ENCODE measurements around the gene TGDS.
"Not testable (repeated sequence)": the region's sequence is repeated elsewhere in the genome, so short reads cannot be mapped to it uniquely, and the experiment has no call there.

Gene TGDS, protein sequence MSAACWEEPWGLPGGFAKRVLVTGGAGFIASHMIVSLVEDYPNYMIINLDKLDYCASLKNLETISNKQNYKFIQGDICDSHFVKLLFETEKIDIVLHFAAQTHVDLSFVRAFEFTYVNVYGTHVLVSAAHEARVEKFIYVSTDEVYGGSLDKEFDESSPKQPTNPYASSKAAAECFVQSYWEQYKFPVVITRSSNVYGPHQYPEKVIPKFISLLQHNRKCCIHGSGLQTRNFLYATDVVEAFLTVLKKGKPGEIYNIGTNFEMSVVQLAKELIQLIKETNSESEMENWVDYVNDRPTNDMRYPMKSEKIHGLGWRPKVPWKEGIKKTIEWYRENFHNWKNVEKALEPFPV

GRCh38 chr13:94595950-94596574, at the start of gene TGDS:
Gene TGDS (minus strand): TSS chr13:94596152. CDS start chr13:94596136, 16 bp downstream.
- TF ChIP-seq CTCF (IDR thresholded peaks at IDR 0.05; ENCODE audit: low read depth, low read length) = no peak
- H3K4me3 ChIP-seq (ENCODE audit: low read depth, low read length) = peak within 1 kb of the TSS; percentile 98

DNA sequence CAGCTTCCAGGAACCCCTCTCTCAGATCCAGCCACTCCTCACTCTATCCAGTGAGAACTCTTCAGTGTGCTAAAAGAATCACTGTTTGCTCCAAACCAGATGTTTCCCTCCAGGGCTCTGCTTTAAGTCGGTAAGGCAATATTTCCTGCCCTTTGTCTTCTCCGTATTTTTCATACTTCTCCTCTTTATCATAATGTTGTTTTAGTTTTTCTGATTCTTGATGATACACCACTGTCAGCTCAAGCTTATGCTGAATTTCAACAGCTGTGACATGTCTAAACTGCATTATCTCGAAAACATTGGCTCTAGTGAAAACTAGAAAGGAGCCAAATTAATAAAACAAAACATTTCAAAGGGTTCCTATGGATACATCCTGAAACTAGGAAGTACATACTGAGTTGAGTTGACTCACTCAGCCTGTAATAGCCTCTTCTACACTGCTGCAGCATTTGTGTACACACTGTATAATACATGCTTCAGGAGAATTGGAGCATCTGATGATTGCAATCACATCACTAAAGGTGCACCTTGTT, 45.5 kb upstream of the TGDS start:
- no peak for TF ChIP-seq CTCF (IDR thresholded peaks at IDR 0.05; ENCODE audit: low read depth, low read length)
- H3K4me3 ChIP-seq (ENCODE audit: low read depth, low read length) = peak overlapping the region; percentile 33; the same call in 1 of the 2 replicates

GRCh38 chr13:94640721-94641120, 44.8 kb upstream of the TGDS start:
- TF ChIP-seq CTCF (IDR thresholded peaks at IDR 0.05; ENCODE audit: low read depth, low read length) = no peak
- no peak overlapping the region for H3K4me3 ChIP-seq (ENCODE audit: low read depth, low read length)

GRCh38 chr13:94637677-94638076, 41.7 kb upstream of the TGDS start:
- H3K4me3 ChIP-seq (ENCODE audit: low read depth, low read length) = not testable (repeated sequence)

- H3K4me3 ChIP-seq (ENCODE audit: low read depth, low read length) = no peak overlapping the region
- no peak for TF ChIP-seq CTCF (IDR thresholded peaks at IDR 0.05; ENCODE audit: low read depth, low read length)
Observed at GRCh38 chr13:94636942-94637578, 41.1 kb upstream of the TGDS start.

- not testable (repeated sequence) for H3K4me3 ChIP-seq (ENCODE audit: low read depth, low read length)
Observed at GRCh38 chr13:94636096-94636495, 40.1 kb upstream of the TGDS start.

DNA sequence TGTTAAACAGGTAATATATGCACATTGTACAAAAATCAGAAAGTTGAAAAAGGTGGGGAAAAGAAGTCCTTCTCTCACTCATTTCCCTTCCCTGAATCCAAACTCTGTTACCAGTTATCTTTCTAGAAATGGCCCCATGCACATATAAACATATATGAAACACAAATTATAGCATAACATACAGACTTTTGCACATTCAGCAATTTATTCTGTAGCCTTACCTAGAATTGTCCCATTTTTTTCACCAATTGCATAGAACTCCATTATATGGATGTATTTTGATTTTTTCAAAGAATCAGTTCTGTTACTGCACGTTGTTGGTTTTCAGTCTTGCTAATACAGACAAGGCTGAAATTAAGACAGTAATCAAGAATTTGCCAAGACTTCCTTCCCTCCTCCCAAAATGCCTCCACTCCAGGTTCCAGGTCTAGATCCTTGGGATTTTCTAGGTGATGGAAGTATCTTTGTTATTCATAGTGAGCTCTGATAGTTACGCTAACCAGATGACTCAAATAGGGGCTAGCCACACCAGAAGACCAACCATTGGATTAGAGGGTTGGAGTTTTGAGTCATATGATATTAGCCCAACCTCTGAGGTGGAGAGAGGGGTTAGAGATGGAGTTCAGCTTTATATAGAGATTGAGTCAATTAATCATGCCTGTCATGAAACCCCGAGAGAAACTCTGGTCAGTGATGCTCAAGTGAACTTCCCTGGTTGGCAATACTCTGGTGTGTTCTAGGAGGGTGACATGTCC, 36.5 kb upstream of the TGDS start:
- TF ChIP-seq CTCF (IDR thresholded peaks at IDR 0.05; ENCODE audit: low read depth, low read length) = no peak
- H3K4me3 ChIP-seq (ENCODE audit: low read depth, low read length) = no peak overlapping the region

All from WI38 (cell line).